Osteoblast (primary cell): ENCODE measurements around the gene DLGAP1. TPM values are rescaled to one million over a fixed set of nuclear protein-coding genes. Genes with fewer than 3 reads are reported as not detected.
A peak's percentile ranks its signal among the peaks of the same experiment; 100 is the strongest.
"Not testable (repeated sequence)": the region's sequence is repeated elsewhere in the genome, so short reads cannot be mapped to it uniquely, and the experiment has no call there.

Experiments used
- DNase-seq: peaks from one replicate; pipeline ENCODE4 v3.0.0; 2011; ENCODE audit warnings: low spot score, mixed read lengths; ENCODE audit not compliant: insufficient read length; ENCODE audit errors: missing footprints
- H2AFZ ChIP-seq: 2 replicates; pipeline ENCODE4 v1.6.0; 2011; ENCODE audit warnings: mild to moderate bottlenecking, low read length
- H3K27ac ChIP-seq: 2 replicates; pipeline ENCODE4 v1.5.1; 2011; ENCODE audit warnings: mild to moderate bottlenecking, low read depth, low read length, moderate library complexity
- H3K27me3 ChIP-seq: 2 replicates; pipeline ENCODE4 v1.6.0; 2012; ENCODE audit warnings: mild to moderate bottlenecking, control low read depth, inconsistent platforms, low read length, moderate library complexity; ENCODE audit not compliant: insufficient read depth
- H3K36me3 ChIP-seq: 2 replicates; pipeline ENCODE4 v1.5.1; 2011; ENCODE audit warnings: mild to moderate bottlenecking, low read length, control low read depth, moderate library complexity; ENCODE audit not compliant: insufficient read depth
- H3K4me1 ChIP-seq: 2 replicates; pipeline ENCODE4 v1.5.1; 2011; ENCODE audit warnings: mild to moderate bottlenecking, low read length, control low read depth, moderate library complexity; ENCODE audit not compliant: insufficient read depth
- H3K4me2 ChIP-seq: 2 replicates; pipeline ENCODE4 v1.6.0; 2011; ENCODE audit warnings: mild to moderate bottlenecking, low read length; ENCODE audit not compliant: insufficient read depth
- H3K4me3 ChIP-seq: fragments of 200-600 bp; sonication (generic); 3 replicates; pipeline ENCODE4 v1.5.1; 2012; ENCODE audit warnings: mild to moderate bottlenecking, low read length, inconsistent platforms; ENCODE audit not compliant: insufficient read depth
- H3K79me2 ChIP-seq: 2 replicates; pipeline ENCODE4 v1.6.0; 2012; ENCODE audit warnings: mild to moderate bottlenecking, low read length, control low read depth, inconsistent platforms; ENCODE audit not compliant: insufficient read depth
- H3K9me3 ChIP-seq: 2 replicates; pipeline ENCODE4 v1.5.1; 2011; ENCODE audit warnings: low read depth, low read length, control low read depth
- H4K20me1 ChIP-seq: 2 replicates; pipeline ENCODE4 v1.6.0; 2012; ENCODE audit warnings: mild to moderate bottlenecking, low read length, control low read depth; ENCODE audit not compliant: insufficient read depth
- CTCF ChIP-seq: IDR thresholded peaks from 2 replicates; pipeline ENCODE4 v1.5.1; 2011; ENCODE audit warnings: mild to moderate bottlenecking, low read depth, low read length, moderate library complexity; ENCODE audit errors: extremely low read depth
- total RNA-seq: library from RNA; depleted of rRNA; stranded (reverse); fragments of >200 nt; gene quantifications from 2 replicates; pipeline ENCODE4 v1.2.3, GENCODE V29; 2012

The DLGAP1 gene
- total RNA-seq: not detected in 2 replicates

- DNase-seq: peak; percentile 48
- Histone ChIP-seq H3K79me2 (no peaks in the 10 kb centered on the region), H2AFZ (no peak within 1 kb of the TSS), H3K9me3 (no peaks in the 10 kb centered on the region), H3K4me2 (no peak within 1 kb of the TSS), H3K36me3 (no peaks in the 10 kb centered on the region), H4K20me1 (no peaks in the 10 kb centered on the region), H3K4me3 (no peak within 1 kb of the TSS), H3K27ac (no peak within 1 kb of the TSS), H3K4me1 (no peaks in the 10 kb centered on the region), H3K27me3 (peaks cover 2% of the 10 kb centered on the region)
- TF ChIP-seq CTCF: no peak
These were observed at the start of gene DLGAP1 for GRCh38 chr18:4455113-4455811. DLGAP1 (minus strand) TSS chr18:4455307.

- H3K4me1 ChIP-seq, H3K4me3 ChIP-seq, H2AFZ ChIP-seq, DNase-seq, H3K4me2 ChIP-seq, H3K27me3 ChIP-seq, H3K36me3 ChIP-seq, H4K20me1 ChIP-seq, H3K9me3 ChIP-seq, H3K79me2 ChIP-seq, H3K27ac ChIP-seq: not testable (repeated sequence)
These were observed 39.7 kb upstream of the DLGAP1 start for GRCh38 chr18:4494703-4495284.

GRCh38 chr18:4468511-4468910 is 13.4 kb upstream of the DLGAP1 start:
- H3K4me3 ChIP-seq: no peak overlapping the region
- H3K27me3 ChIP-seq: no peaks in the 10 kb centered on the region
- H3K79me2 ChIP-seq: no peaks in the 10 kb centered on the region
- no peaks in the 10 kb centered on the region for H4K20me1 ChIP-seq
- H3K27ac ChIP-seq: no peak overlapping the region
- no peaks in the 10 kb centered on the region for H3K9me3 ChIP-seq
- DNase-seq: no peak
- no peaks in the 10 kb centered on the region for H3K4me1 ChIP-seq
- no peaks in the 10 kb centered on the region for H3K36me3 ChIP-seq
- no peak overlapping the region for H2AFZ ChIP-seq
- no peak overlapping the region for H3K4me2 ChIP-seq
- TF ChIP-seq CTCF: no peak

GRCh38 chr18:4454537-4455112 is 482 bp downstream of the DLGAP1 start:
- Histone ChIP-seq H3K9me3 (no peaks in the 10 kb centered on the region), H3K79me2 (no peaks in the 10 kb centered on the region), H4K20me1 (no peaks in the 10 kb centered on the region), H3K27me3 (peaks cover 2% of the 10 kb centered on the region), H3K36me3 (no peaks in the 10 kb centered on the region), H2AFZ (no peak overlapping the region), H3K27ac (no peak overlapping the region), H3K4me3 (no peak overlapping the region), H3K4me2 (no peak overlapping the region), H3K4me1 (no peaks in the 10 kb centered on the region)
- DNase-seq: no peak
- TF ChIP-seq CTCF: no peak
